ENCODE measurements around the gene PPM1H. TPM values are rescaled to one million over a fixed set of nuclear protein-coding genes. Genes with fewer than 3 reads are reported as not detected.

PPM1H gene
- total RNA-seq, 1 experiment from 2014 or later, result 37.1 TPM

DNA sequence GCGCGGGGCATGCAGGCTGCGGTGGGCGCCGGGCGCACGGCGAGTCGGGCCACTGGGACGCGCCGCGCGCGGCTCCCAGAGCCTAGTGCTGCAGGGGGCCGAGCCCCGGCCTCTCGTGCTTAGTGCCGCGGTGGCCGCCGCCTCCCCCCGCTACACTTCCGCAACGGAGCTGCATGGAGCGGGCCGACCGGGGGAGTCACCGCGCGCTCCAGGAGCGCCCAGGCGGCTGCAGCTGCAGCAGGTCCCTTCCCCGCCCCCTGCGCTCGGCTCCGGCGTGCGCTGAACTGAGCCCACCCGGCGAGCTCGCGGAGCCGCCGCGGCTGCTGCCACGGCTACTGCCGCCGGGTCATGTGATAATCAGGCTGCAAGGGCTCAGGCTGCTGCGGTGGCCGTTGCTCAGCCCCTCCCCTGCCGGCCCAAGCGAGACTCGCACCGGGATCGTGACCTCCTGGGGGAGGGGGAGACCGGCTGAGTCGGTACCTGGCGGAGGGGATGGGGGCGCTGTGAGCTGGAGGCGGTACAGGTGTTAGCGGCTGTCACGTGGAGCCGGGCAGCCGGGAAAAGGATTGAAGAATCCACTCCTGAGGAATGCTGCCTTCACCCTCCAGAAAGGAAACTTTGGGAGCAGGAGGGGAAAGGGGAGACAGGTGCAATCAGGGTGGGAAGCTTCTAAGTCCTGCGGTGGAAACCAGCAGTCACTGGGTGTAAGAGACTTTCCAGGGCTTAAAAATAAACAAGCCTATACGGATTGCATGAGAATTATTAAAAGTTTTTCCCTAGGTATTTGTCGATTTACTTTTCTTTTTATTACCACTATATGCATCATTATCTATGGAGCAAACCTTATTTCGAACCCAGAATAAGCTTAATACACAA, at the start of gene PPM1H (continued):
- TF ChIP-seq, protein P1, sequence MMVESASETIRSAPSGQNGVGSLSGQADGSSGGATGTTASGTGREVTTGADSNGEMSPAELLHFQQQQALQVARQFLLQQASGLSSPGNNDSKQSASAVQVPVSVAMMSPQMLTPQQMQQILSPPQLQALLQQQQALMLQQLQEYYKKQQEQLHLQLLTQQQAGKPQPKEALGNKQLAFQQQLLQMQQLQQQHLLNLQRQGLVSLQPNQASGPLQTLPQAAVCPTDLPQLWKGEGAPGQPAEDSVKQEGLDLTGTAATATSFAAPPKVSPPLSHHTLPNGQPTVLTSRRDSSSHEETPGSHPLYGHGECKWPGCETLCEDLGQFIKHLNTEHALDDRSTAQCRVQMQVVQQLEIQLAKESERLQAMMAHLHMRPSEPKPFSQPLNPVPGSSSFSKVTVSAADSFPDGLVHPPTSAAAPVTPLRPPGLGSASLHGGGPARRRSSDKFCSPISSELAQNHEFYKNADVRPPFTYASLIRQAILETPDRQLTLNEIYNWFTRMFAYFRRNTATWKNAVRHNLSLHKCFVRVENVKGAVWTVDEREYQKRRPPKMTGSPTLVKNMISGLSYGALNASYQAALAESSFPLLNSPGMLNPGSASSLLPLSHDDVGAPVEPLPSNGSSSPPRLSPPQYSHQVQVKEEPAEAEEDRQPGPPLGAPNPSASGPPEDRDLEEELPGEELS (CRISPR knock-in tag; IDR thresholded peaks at IDR 0.05), result 0 out of 2 replicates have a peak, but pooled peaks have one; percentile 42
- TF ChIP-seq, protein P2, sequence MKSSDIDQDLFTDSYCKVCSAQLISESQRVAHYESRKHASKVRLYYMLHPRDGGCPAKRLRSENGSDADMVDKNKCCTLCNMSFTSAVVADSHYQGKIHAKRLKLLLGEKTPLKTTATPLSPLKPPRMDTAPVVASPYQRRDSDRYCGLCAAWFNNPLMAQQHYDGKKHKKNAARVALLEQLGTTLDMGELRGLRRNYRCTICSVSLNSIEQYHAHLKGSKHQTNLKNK (CRISPR knock-in tag; IDR thresholded peaks at IDR 0.05), result no peak
- TF ChIP-seq, protein P3, sequence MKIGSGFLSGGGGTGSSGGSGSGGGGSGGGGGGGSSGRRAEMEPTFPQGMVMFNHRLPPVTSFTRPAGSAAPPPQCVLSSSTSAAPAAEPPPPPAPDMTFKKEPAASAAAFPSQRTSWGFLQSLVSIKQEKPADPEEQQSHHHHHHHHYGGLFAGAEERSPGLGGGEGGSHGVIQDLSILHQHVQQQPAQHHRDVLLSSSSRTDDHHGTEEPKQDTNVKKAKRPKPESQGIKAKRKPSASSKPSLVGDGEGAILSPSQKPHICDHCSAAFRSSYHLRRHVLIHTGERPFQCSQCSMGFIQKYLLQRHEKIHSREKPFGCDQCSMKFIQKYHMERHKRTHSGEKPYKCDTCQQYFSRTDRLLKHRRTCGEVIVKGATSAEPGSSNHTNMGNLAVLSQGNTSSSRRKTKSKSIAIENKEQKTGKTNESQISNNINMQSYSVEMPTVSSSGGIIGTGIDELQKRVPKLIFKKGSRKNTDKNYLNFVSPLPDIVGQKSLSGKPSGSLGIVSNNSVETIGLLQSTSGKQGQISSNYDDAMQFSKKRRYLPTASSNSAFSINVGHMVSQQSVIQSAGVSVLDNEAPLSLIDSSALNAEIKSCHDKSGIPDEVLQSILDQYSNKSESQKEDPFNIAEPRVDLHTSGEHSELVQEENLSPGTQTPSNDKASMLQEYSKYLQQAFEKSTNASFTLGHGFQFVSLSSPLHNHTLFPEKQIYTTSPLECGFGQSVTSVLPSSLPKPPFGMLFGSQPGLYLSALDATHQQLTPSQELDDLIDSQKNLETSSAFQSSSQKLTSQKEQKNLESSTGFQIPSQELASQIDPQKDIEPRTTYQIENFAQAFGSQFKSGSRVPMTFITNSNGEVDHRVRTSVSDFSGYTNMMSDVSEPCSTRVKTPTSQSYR (CRISPR knock-in tag; IDR thresholded peaks at IDR 0.05), result peak; percentile 93
- no peak for TF ChIP-seq MXD4 (CRISPR knock-in tag; IDR thresholded peaks at IDR 0.05; ENCODE audit: borderline replicate concordance)
- peak; percentile 94 for TF ChIP-seq MYBL2 (CRISPR knock-in tag; IDR thresholded peaks at IDR 0.05)
- TF ChIP-seq, protein P4, sequence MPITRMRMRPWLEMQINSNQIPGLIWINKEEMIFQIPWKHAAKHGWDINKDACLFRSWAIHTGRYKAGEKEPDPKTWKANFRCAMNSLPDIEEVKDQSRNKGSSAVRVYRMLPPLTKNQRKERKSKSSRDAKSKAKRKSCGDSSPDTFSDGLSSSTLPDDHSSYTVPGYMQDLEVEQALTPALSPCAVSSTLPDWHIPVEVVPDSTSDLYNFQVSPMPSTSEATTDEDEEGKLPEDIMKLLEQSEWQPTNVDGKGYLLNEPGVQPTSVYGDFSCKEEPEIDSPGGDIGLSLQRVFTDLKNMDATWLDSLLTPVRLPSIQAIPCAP (CRISPR knock-in tag; IDR thresholded peaks at IDR 0.05), result no peak
- peak; percentile 58; the same call in 1 of the 2 replicates for TF ChIP-seq ZNF138 (CRISPR knock-in tag; conservative IDR thresholded peaks at IDR 0.05)
- no peak for TF ChIP-seq ZNF396 (CRISPR knock-in tag; IDR thresholded peaks at IDR 0.05; ENCODE audit: borderline replicate concordance)
- TF ChIP-seq TEAD4 (CRISPR knock-in tag; IDR thresholded peaks at IDR 0.05), result no peak
- TF ChIP-seq, protein P5, sequence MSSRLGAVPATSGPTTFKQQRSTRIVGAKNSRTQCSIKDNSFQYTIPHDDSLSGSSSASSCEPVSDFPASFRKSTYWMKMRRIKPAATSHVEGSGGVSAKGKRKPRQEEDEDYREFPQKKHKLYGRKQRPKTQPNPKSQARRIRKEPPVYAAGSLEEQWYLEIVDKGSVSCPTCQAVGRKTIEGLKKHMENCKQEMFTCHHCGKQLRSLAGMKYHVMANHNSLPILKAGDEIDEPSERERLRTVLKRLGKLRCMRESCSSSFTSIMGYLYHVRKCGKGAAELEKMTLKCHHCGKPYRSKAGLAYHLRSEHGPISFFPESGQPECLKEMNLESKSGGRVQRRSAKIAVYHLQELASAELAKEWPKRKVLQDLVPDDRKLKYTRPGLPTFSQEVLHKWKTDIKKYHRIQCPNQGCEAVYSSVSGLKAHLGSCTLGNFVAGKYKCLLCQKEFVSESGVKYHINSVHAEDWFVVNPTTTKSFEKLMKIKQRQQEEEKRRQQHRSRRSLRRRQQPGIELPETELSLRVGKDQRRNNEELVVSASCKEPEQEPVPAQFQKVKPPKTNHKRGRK (CRISPR knock-in tag; IDR thresholded peaks at IDR 0.05; ENCODE audit: borderline replicate concordance), result no peak
- TF ChIP-seq, protein P6, sequence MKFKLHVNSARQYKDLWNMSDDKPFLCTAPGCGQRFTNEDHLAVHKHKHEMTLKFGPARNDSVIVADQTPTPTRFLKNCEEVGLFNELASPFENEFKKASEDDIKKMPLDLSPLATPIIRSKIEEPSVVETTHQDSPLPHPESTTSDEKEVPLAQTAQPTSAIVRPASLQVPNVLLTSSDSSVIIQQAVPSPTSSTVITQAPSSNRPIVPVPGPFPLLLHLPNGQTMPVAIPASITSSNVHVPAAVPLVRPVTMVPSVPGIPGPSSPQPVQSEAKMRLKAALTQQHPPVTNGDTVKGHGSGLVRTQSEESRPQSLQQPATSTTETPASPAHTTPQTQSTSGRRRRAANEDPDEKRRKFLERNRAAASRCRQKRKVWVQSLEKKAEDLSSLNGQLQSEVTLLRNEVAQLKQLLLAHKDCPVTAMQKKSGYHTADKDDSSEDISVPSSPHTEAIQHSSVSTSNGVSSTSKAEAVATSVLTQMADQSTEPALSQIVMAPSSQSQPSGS (CRISPR knock-in tag; IDR thresholded peaks at IDR 0.05; ENCODE audit: borderline replicate concordance, low read depth), result no peak
- TF ChIP-seq, protein P7, sequence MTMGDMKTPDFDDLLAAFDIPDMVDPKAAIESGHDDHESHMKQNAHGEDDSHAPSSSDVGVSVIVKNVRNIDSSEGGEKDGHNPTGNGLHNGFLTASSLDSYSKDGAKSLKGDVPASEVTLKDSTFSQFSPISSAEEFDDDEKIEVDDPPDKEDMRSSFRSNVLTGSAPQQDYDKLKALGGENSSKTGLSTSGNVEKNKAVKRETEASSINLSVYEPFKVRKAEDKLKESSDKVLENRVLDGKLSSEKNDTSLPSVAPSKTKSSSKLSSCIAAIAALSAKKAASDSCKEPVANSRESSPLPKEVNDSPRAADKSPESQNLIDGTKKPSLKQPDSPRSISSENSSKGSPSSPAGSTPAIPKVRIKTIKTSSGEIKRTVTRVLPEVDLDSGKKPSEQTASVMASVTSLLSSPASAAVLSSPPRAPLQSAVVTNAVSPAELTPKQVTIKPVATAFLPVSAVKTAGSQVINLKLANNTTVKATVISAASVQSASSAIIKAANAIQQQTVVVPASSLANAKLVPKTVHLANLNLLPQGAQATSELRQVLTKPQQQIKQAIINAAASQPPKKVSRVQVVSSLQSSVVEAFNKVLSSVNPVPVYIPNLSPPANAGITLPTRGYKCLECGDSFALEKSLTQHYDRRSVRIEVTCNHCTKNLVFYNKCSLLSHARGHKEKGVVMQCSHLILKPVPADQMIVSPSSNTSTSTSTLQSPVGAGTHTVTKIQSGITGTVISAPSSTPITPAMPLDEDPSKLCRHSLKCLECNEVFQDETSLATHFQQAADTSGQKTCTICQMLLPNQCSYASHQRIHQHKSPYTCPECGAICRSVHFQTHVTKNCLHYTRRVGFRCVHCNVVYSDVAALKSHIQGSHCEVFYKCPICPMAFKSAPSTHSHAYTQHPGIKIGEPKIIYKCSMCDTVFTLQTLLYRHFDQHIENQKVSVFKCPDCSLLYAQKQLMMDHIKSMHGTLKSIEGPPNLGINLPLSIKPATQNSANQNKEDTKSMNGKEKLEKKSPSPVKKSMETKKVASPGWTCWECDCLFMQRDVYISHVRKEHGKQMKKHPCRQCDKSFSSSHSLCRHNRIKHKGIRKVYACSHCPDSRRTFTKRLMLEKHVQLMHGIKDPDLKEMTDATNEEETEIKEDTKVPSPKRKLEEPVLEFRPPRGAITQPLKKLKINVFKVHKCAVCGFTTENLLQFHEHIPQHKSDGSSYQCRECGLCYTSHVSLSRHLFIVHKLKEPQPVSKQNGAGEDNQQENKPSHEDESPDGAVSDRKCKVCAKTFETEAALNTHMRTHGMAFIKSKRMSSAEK (CRISPR knock-in tag; IDR thresholded peaks at IDR 0.05; ENCODE audit: borderline replicate concordance), result no peak
- TF ChIP-seq, protein P8, sequence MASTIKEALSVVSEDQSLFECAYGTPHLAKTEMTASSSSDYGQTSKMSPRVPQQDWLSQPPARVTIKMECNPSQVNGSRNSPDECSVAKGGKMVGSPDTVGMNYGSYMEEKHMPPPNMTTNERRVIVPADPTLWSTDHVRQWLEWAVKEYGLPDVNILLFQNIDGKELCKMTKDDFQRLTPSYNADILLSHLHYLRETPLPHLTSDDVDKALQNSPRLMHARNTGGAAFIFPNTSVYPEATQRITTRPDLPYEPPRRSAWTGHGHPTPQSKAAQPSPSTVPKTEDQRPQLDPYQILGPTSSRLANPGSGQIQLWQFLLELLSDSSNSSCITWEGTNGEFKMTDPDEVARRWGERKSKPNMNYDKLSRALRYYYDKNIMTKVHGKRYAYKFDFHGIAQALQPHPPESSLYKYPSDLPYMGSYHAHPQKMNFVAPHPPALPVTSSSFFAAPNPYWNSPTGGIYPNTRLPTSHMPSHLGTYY (CRISPR knock-in tag; IDR thresholded peaks at IDR 0.05), result no peak
- peak; percentile 66; the same call in 1 of the 2 replicates for TF ChIP-seq FOXK1 (CRISPR knock-in tag; IDR thresholded peaks at IDR 0.05)
- peak; percentile 38 for TF ChIP-seq ZNF423 (CRISPR knock-in tag; IDR thresholded peaks at IDR 0.05)
- TF ChIP-seq ETV6 (CRISPR knock-in tag; IDR thresholded peaks at IDR 0.05), result peak; percentile 69; the same call in 1 of the 2 replicates
- TF ChIP-seq SMAD4 (CRISPR knock-in tag; IDR thresholded peaks at IDR 0.05), result no peak
- no peak for TF ChIP-seq NR2C2 (CRISPR knock-in tag; IDR thresholded peaks at IDR 0.05)
- TF ChIP-seq ELF4 (CRISPR knock-in tag; IDR thresholded peaks at IDR 0.05; ENCODE audit: low read depth), result no peak
- TF ChIP-seq FOXP1 (CRISPR knock-in tag; IDR thresholded peaks at IDR 0.05; ENCODE audit: borderline replicate concordance), result peak; percentile 66

Measured in WTC11 (cell line).